ENCODE data around the gene GPR17. TPM values are rescaled to one million over a fixed set of nuclear protein-coding genes. Genes with fewer than 3 reads are reported as not detected.

The GPR17 gene
- total and polyA plus RNA-seq, 12 donors, result 0.22 to 16.5 (median 0.46) TPM; not detected in 4

GRCh38 chr2:127661072-127661649 is 15.2 kb downstream of the GPR17 start:
- WGBS, 2 donors, result 41 to 52% methylated on average over 14 of the region's 14 CpGs
- Histone ChIP-seq H3K27ac (peak overlapping the region; percentile 56 to 95 (median 84)), H3K4me1 (peaks cover 78 to 97% (median 92%) of the 10 kb centered on the region in 9 donors), H3K27me3 (peaks cover 0 to 34% (median 0%) of the 10 kb centered on the region in 7 donors), H3K36me3 (peaks cover 0 to 35% (median 5%) of the 10 kb centered on the region in 9 donors), H3K4me3 (peak overlapping the region in 1 of 10 donors; percentile 15), H3K9me3 (no peaks in the 10 kb centered on the region)
- ATAC-seq (no peak), DNase-seq (peak in 1 of 2 donors; percentile 13)
- intact Hi-C loops (cut with DNase I), result no loop called here
- no peak for TF ChIP-seq CTCF (IDR thresholded peaks at IDR 0.05)

- Histone ChIP-seq H3K9me3 (no peaks in the 10 kb centered on the region), H3K27me3 (peaks cover 0 to 35% (median 0%) of the 10 kb centered on the region in 7 donors), H3K36me3 (peaks cover 0 to 28% (median 2%) of the 10 kb centered on the region in 9 donors), H3K27ac (peak overlapping the region; percentile 56 to 95 (median 84)), H3K4me3 (peak overlapping the region in 2 of 10 donors; percentile 12 to 15), H3K4me1 (peaks cover 70 to 97% (median 92%) of the 10 kb centered on the region in 9 donors)
- intact Hi-C loops (cut with DNase I), result no loop called here
- peak in 5 of 9 donors; percentile 18 to 43 (median 32) for TF ChIP-seq CTCF (IDR thresholded peaks at IDR 0.05)
- DNase-seq (peak in 1 of 2 donors; percentile 59), ATAC-seq (peak; percentile 14 to 58 (median 26))
- WGBS, 2 donors, result 19 to 20% methylated on average over 9 of the region's 9 CpGs
Observed at GRCh38 chr2:127661949-127662510, 16.1 kb downstream of the GPR17 start.

DNA sequence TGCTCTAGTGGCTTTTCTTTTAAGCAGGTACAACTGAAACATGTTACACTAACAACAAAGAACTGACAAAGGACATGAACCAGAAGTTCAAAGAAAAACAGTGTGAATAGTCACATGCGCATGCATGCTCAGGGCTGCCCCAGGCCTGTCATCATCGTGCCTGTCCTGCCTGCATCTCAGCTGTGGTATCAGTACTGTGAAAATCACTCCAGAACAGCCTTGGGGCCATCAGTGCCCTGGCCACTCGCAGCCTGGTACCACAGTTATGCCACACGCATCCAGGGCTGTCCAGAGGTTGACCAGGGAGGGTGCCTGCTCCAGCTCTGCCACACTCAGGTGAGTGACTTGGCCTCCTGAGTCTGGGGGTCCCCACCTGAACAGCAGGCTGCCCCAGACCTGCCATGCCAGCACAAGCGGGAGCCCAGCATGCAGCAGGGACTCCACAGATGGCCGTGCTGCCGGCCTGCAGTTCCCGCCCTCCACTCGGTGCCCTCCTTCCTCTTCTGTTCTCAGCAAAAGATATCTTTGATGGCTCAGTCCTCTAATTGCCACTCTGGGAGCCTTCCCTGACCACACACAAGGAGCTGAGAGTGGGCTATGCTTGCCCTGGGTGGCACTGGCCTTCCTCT is 17.1 kb downstream of the GPR17 start:
- TF ChIP-seq CTCF (IDR thresholded peaks at IDR 0.05), result no peak
- H3K27ac ChIP-seq, result peak overlapping the region; percentile 7 to 96 (median 88)
- peaks cover 0 to 4% (median 0%) of the 10 kb centered on the region in 11 donors for H3K9me3 ChIP-seq
- peak in 1 of 2 donors; percentile 18 for DNase-seq
- H3K27me3 ChIP-seq, result peaks cover 0 to 35% (median 0%) of the 10 kb centered on the region in 7 donors
- H3K4me3 ChIP-seq, result peak overlapping the region in 8 of 10 donors; percentile 28 to 55 (median 42)
- intact Hi-C loops (cut with DNase I), result no loop called here
- H3K36me3 ChIP-seq, result peaks cover 0 to 18% (median 0%) of the 10 kb centered on the region in 9 donors
- WGBS, 2 donors, result 39 to 41% methylated on average over 9 of the region's 9 CpGs
- peaks cover 62 to 97% (median 87%) of the 10 kb centered on the region in 9 donors for H3K4me1 ChIP-seq
- peak in 4 of 8 donors; percentile 6 to 19 (median 8) for ATAC-seq

DNA sequence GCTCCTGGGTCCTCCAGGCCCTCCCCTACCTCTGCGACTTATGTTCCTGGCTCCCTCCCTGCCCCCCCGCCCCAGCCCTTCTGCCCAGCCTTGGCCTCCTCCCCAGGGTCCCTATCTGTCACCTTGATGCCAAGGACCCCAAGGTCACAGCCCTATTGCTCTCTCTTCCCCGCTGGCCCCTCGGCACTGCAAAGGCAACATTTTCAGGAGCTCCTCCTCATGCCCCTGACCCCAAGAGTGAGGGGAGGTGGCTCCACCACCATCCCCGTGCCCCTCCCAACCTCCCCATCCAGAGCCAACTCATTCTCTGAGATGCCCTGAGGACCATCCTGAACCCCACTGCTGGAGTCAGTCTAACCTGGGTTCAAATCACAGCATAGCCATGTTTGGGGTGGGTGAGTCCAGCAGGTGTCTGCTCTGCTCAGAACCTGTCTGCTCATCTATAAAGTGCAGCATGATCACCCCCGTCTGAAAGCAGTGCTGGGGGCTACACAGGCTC is 17.7 kb downstream of the GPR17 start:
- H3K4me1 ChIP-seq, result peaks cover 58 to 97% (median 86%) of the 10 kb centered on the region in 9 donors
- peaks cover 0 to 9% (median 0%) of the 10 kb centered on the region in 11 donors for H3K9me3 ChIP-seq
- no peak for ATAC-seq
- TF ChIP-seq CTCF (IDR thresholded peaks at IDR 0.05), result no peak
- peak overlapping the region in 9 of 10 donors; percentile 28 to 55 (median 40) for H3K4me3 ChIP-seq
- peaks cover 0 to 35% (median 0%) of the 10 kb centered on the region in 7 donors for H3K27me3 ChIP-seq
- H3K36me3 ChIP-seq, result peaks cover 0 to 13% (median 0%) of the 10 kb centered on the region in 9 donors
- intact Hi-C loops (cut with DNase I), result no loop called here
- peak overlapping the region; percentile 7 to 96 (median 88) for H3K27ac ChIP-seq
- DNase-seq, result no peak
- 36 to 43% methylated on average over 6 of the region's 6 CpGs for WGBS, 2 donors
